GM18499 (cell line): ENCODE measurements around the gene PPP1R9A.

Experiments used
- ATAC-seq: cut with Tn5 transposase; IDR thresholded peaks from one replicate; pipeline ENCODE4 v1.9.1; 2021; ENCODE audit warnings: moderate number of reproducible peaks; ENCODE audit not compliant: insufficient read depth, unreplicated experiment

The PPP1R9A gene

DNA sequence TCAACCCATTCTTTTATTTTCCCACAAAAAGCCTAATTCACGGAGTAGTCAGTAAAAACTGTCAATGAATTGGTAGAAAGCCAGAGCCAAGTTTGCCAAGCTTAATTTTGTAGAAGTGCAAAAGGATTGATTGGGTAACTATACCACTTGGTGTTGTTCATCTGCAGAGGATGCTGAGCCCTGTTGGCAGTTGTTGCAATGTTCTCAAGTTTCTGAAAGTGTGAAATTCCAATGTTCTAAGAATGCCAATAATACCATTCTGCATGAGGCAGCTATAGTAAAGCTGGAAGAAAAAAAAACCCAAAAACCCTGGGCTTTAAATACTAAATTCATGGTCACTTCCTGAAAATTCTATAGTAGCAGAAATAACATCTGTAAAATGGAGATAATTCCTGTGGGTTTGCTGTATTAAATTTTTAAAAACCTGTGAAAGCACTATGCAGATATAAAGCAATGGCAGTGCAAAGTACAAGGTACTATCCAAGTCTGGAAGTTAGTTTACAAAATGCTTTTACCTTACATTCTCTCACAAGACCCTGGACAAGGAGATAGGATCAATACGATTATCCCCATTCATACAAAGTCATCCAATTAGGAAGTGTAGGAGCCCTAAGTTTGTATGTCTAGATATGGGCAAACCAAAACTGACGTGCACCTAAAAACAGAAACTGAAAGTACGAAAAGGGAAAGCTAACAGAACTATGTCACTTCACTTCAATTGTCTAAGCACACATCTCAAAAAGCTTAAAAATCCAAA, 423.0 kb downstream of the PPP1R9A start:
- peak; percentile 97 for ATAC-seq

- peak; percentile 24 for ATAC-seq
Observed at GRCh38 chr7:95330961-95331337, 423.6 kb downstream of the PPP1R9A start.

DNA sequence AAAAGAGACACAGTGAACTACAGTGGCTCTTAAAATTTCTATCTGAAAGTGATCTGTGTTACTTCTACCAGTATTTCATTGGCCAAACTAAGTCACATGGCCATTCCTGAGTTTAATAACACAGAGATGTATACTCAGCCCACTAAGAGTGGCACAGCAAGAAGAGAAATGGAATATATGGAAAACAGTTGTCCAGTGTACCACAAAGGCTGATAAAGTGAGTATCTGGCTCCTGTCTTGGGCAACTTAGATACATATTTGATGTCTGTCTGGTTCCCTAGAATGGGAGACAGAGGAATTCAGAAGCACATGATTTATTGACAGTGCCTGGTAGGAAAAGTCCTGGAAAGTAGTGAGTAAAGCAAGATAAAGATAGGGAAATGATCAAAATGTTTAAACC, 427.1 kb downstream of the PPP1R9A start:
- ATAC-seq, result no peak

DNA sequence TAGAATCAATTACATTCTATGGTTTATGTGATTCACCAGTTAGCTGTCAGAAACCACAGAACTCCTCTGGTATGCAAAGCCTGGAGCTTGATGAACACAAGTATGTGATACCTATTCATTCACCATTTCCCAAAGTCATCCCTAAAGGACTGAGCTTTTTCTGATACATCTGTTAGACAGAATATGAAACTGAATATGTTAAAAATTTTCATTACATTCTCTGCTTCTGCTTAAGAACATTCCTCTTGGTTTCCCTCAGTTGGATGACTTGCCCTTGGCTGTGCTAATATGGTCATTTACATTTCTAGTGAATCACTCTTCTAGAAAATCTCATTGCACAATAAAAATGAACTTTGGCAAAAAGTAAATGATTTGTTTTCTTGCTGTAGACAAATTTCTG, 427.7 kb downstream of the PPP1R9A start:
- ATAC-seq, result no peak

- ATAC-seq, result no peak
Observed at GRCh38 chr7:95338832-95339231, 431.4 kb downstream of the PPP1R9A start.

DNA sequence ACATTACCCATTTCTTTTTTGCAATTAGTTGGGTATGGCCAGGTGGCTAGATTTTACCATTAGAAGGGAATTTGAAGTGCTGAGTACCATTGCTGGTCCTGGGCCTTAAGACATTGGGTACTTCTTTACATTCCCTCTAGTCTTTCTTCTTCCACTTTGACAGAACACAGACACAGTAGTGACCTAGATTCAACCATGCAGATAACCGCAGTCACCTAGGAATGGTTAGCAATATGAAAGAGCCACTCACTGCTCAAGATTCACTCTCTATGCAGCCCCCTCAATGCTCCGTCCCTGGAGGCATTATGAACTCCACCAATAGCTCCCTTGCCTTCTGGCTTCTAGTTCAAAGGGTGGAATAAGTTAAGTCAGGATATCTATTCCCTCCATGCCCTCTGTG, 433.1 kb downstream of the PPP1R9A start:
- ATAC-seq, result no peak

- ATAC-seq, result no peak
Observed at GRCh38 chr7:95342029-95342428, 434.6 kb downstream of the PPP1R9A start.

DNA sequence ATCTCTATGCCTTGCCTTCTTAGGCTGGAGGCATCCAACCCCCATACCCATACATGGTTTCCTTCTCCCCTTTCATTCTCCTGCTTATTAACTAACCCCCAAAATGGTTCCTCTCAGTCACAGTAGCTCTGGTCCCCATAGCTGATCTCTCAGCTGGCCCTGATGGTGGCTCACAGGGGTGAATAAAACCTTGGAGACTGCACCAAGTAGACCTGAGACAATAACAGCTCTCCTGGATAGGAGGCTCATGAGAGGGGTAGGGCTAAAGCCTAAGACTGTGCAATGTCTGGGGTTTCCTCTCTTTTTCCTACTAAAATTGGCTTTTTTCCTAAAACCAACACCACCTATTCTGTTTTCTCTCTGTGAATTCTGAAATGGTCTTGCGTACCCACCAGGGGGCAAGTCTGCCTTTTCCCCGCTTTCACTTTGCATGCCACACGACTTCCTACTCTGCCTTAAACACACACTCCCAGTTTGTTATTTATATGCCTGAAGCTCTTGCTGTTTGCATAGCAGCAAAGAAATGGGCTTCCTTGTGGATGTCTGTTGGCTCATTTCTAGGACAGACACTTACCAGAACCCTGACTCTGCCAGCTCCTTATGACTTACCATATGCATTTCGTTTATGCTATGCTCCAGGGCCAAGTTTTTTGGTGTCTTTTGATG, 435.4 kb downstream of the PPP1R9A start:
- no peak for ATAC-seq
